HepG2 (cell line): Measurements from ENCODE around the gene PDE9A. TPM values are rescaled to one million over a fixed set of nuclear protein-coding genes. Genes with fewer than 3 reads are reported as not detected.
A peak's percentile ranks its signal among the peaks of the same experiment; 100 is the strongest.

ENCODE experiments used
- ADNP ChIP-seq: sonication (generic); formaldehyde crosslinking; IDR thresholded peaks from 2 replicates; pipeline ENCODE4 v1.4.0; 2020; ENCODE audit warnings: missing genetic modification reagents
- ARNT2 ChIP-seq: sonication (generic); formaldehyde crosslinking; IDR thresholded peaks from 2 replicates; pipeline ENCODE4 v1.8.0; 2022; ENCODE audit warnings: mild to moderate bottlenecking, low read depth, missing genetic modification reagents, moderate library complexity
- CEBPZ ChIP-seq: IDR thresholded peaks from 2 replicates; pipeline ENCODE4 v1.6.1; 2012; ENCODE audit warnings: low read length, improper control_type of control experiment
- CHCHD3 ChIP-seq: sonication (generic); formaldehyde crosslinking; IDR thresholded peaks from 2 replicates; pipeline ENCODE4 v1.8.0; 2022; ENCODE audit warnings: mild to moderate bottlenecking, missing genetic modification reagents, moderate library complexity
- CREB1 ChIP-seq, 2 experiments: fragments of 450-650 bp in 1 of 2; IDR thresholded peaks; 2 replicates each; pipeline ENCODE4 v1.6.1; 2016 to 2017; ENCODE audit warnings: control low read depth in 1 of 2, mild to moderate bottlenecking in 1 of 2, missing compliant biosample characterization in 1 of 2, missing genetic modification characterization in 1 of 2
- DRAP1 ChIP-seq: IDR thresholded peaks from 2 replicates; pipeline ENCODE4 v1.6.1; 2016; ENCODE audit warnings: missing genetic modification reagents, missing compliant biosample characterization
- ETV5 ChIP-seq: IDR thresholded peaks from 2 replicates; pipeline ENCODE4 v1.6.1; 2018; ENCODE audit warnings: missing biosample characterization, missing genetic modification reagents, inconsistent platforms, borderline replicate concordance
- HOXA5 ChIP-seq: sonication (generic); formaldehyde crosslinking; IDR thresholded peaks from 2 replicates; pipeline ENCODE4 v1.4.0; 2020; ENCODE audit warnings: missing genetic modification reagents
- MAF1 ChIP-seq: sonication (generic); formaldehyde crosslinking; IDR thresholded peaks from 2 replicates; pipeline ENCODE4 v1.5.0; 2020; ENCODE audit warnings: missing genetic modification reagents, borderline replicate concordance
- MED1 ChIP-seq: sonication (generic); formaldehyde crosslinking; IDR thresholded peaks from 2 replicates; pipeline ENCODE4 v1.4.0; 2020; ENCODE audit warnings: missing genetic modification reagents
- MIER2 ChIP-seq: IDR thresholded peaks from 2 replicates; pipeline ENCODE4 v1.6.1; 2016; ENCODE audit warnings: missing biosample characterization, missing genetic modification reagents
- MLX ChIP-seq: IDR thresholded peaks from 2 replicates; pipeline ENCODE4 v1.6.1; 2016
- POLR2AphosphoS2 ChIP-seq: IDR thresholded peaks from 2 replicates; pipeline ENCODE4 v1.6.1; 2011; ENCODE audit warnings: low read depth, low read length, improper control_type of control experiment
- RAD21 ChIP-seq: fragments of 450-650 bp; formaldehyde crosslinking; IDR thresholded peaks from 2 replicates; pipeline ENCODE4 v1.5.0; 2020; ENCODE audit warnings: mild to moderate bottlenecking
- SIN3A ChIP-seq: IDR thresholded peaks from 2 replicates; pipeline ENCODE4 v1.6.1; 2011; ENCODE audit warnings: low read depth, mild to moderate bottlenecking, control low read depth, low read length, borderline replicate concordance
- SIX4 ChIP-seq: sonication (generic); formaldehyde crosslinking; IDR thresholded peaks from 2 replicates; pipeline ENCODE4 v1.4.0; 2020; ENCODE audit warnings: missing genetic modification reagents
- STAG1 ChIP-seq: sonication (generic); formaldehyde crosslinking; IDR thresholded peaks from 2 replicates; pipeline ENCODE4 v1.4.0; 2020; ENCODE audit warnings: missing genetic modification reagents
- UBTF ChIP-seq: sonication (generic); formaldehyde crosslinking; IDR thresholded peaks from 2 replicates; pipeline ENCODE4 v1.4.0; 2020; ENCODE audit warnings: mild to moderate bottlenecking, missing genetic modification reagents
- ZNF280B ChIP-seq: sonication (generic); formaldehyde crosslinking; IDR thresholded peaks from 2 replicates; pipeline ENCODE4 v1.5.0; 2020; ENCODE audit warnings: missing genetic modification reagents, mild to moderate bottlenecking, borderline replicate concordance
- ZNF30 ChIP-seq: sonication (generic); formaldehyde crosslinking; IDR thresholded peaks from 2 replicates; pipeline ENCODE4 v1.5.0; 2020; ENCODE audit warnings: mild to moderate bottlenecking, missing genetic modification reagents
- ZNF605 ChIP-seq: sonication (generic); formaldehyde crosslinking; IDR thresholded peaks from 2 replicates; pipeline ENCODE4 v1.8.0; 2022; ENCODE audit warnings: mild to moderate bottlenecking, missing genetic modification reagents
- ZNF724P ChIP-seq: sonication (generic); formaldehyde crosslinking; IDR thresholded peaks from 2 replicates; pipeline ENCODE4 v1.8.0; 2022; ENCODE audit warnings: missing genetic modification reagents, borderline replicate concordance
- ZNF841 ChIP-seq: sonication (generic); formaldehyde crosslinking; IDR thresholded peaks from 2 replicates; pipeline ENCODE4 v1.8.1; 2023; ENCODE audit warnings: missing genetic modification reagents, borderline replicate concordance
- polyA plus RNA-seq, 8 experiments: library from polyadenylated mRNA; depleted of rRNA in 3 of 8; stranded (reverse) in 7 of 8; unstranded in 1 of 8; fragments of >200 nt; fragmentation: Illumina TruSeq in 4 of 8; extraction: Trizol in 4 of 8; gene quantifications; 2 replicates each; pipeline versions ENCODE4 v1.2.1 to v1.2.3, GENCODE V29; 2011 to 2016; ENCODE audit warnings: low read depth in 4 of 8, missing spikeins in 1 of 8, mixed read lengths in 1 of 8; ENCODE audit not compliant: insufficient read depth in 1 of 8
- total RNA-seq, 5 experiments: library from RNA; depleted of rRNA; stranded (reverse); fragments of >200 nt; fragmentation: Illumina TruSeq; extraction: Trizol; gene quantifications; 2 replicates each; pipeline ENCODE4 v1.2.3, GENCODE V29; 2016; ENCODE audit warnings: low read depth in 1 of 5

Gene PDE9A
- total and polyA plus RNA-seq, 2 of the 13 experiments (the other 11 are each of a cell fraction or from before 2014, with no cell fraction given): 4.6 to 19.7 TPM

GRCh38 chr21:42818328-42818749 lies 164.9 kb downstream of the PDE9A start (continued):
- no peak for TF ChIP-seq MIER2 (CRISPR knock-in tag)
- TF ChIP-seq POLR2AphosphoS2: peak; percentile 50; the same call in 1 of the 2 replicates
- no peak for TF ChIP-seq CHCHD3 (CRISPR knock-in tag)
- TF ChIP-seq STAG1: peak; percentile 95
- TF ChIP-seq DRAP1: no peak
- TF ChIP-seq MED1 (CRISPR knock-in tag): 0 out of 2 replicates have a peak, but pooled peaks have one; percentile 23
- TF ChIP-seq ETV5 (CRISPR knock-in tag): no peak
- TF ChIP-seq CEBPZ: no peak
- TF ChIP-seq CREB1 (IDR thresholded peaks at IDR 0.05): no peak
- TF ChIP-seq CREB1 (CRISPR knock-in tag; IDR thresholded peaks at IDR 0.05): no peak
- no peak for TF ChIP-seq ADNP (CRISPR knock-in tag)
- no peak for TF ChIP-seq MAF1 (CRISPR knock-in tag)
- no peak for TF ChIP-seq ZNF280B (CRISPR knock-in tag)
- TF ChIP-seq RAD21 (CRISPR knock-in tag): peak; percentile 78
- TF ChIP-seq MLX (CRISPR knock-in tag): no peak
- no peak for TF ChIP-seq ARNT2 (CRISPR knock-in tag)
- no peak for TF ChIP-seq SIN3A
- TF ChIP-seq HOXA5 (CRISPR knock-in tag): no peak
- no peak for TF ChIP-seq ZNF841 (CRISPR knock-in tag)
- no peak for TF ChIP-seq UBTF (CRISPR knock-in tag)
- no peak for TF ChIP-seq SIX4
- TF ChIP-seq ZNF724P (CRISPR knock-in tag): no peak
- TF ChIP-seq ZNF30: no peak
- no peak for TF ChIP-seq ZNF605 (CRISPR knock-in tag)
